Measurements from ENCODE around the gene PDCD10. TPM values are rescaled to one million over a fixed set of nuclear protein-coding genes. Genes with fewer than 3 reads are reported as not detected.

Gene PDCD10
- total RNA-seq, 1 donor from 2014 or later, result 31.2 TPM

Other genes with a start within 250 kb of the PDCD10 start
- 1.9 TPM for gene WDR49, start 81.0 kb downstream of the PDCD10 start, total RNA-seq
- gene SERPINI1, start 829 bp upstream of the PDCD10 start, total RNA-seq, result 4.6 TPM